ENCODE results near the gene CYP27B1.

The CYP27B1 gene

DNA sequence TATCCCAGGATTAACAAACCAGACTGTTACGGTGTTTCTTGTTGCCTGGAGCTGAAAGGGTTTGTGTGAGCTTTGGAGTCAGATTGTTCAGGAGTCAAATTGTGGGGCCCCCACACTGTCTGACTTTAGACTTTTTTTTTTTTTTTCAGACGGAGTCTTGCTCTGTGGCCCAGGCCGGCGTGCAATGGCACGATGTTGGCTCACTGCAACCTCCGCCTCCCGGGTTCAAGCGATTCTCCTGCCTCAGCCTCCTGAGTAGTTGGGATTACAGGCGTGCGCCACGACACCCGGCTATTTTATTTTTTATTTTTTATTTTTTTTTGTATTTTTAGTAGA lies 16.6 kb upstream of the CYP27B1 start:
- H3K4me2 ChIP-seq, result peak overlapping the region; percentile 76
- H4K20me1 ChIP-seq (ENCODE audit: insufficient read depth), result no peaks in the 10 kb centered on the region
- H3K4me3 ChIP-seq (IDR thresholded peaks at IDR 0.05; ENCODE audit: insufficient read depth, low read depth, low read length), result peak overlapping the region; percentile 94
- peak overlapping the region; percentile 69; the same call in 1 of the 2 replicates for H2AFZ ChIP-seq (ENCODE audit: low read depth)
- peaks cover 29% of the 10 kb centered on the region for H3K79me2 ChIP-seq (ENCODE audit: insufficient read depth, low read depth)
- peak overlapping the region; percentile 51; the same call in 1 of the 2 replicates for H3K27ac ChIP-seq
- H3K9ac ChIP-seq, result peak overlapping the region; percentile 76; the same call in 1 of the 2 replicates
- TF ChIP-seq, protein P1, sequence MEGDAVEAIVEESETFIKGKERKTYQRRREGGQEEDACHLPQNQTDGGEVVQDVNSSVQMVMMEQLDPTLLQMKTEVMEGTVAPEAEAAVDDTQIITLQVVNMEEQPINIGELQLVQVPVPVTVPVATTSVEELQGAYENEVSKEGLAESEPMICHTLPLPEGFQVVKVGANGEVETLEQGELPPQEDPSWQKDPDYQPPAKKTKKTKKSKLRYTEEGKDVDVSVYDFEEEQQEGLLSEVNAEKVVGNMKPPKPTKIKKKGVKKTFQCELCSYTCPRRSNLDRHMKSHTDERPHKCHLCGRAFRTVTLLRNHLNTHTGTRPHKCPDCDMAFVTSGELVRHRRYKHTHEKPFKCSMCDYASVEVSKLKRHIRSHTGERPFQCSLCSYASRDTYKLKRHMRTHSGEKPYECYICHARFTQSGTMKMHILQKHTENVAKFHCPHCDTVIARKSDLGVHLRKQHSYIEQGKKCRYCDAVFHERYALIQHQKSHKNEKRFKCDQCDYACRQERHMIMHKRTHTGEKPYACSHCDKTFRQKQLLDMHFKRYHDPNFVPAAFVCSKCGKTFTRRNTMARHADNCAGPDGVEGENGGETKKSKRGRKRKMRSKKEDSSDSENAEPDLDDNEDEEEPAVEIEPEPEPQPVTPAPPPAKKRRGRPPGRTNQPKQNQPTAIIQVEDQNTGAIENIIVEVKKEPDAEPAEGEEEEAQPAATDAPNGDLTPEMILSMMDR (conservative IDR thresholded peaks at IDR 0.05; ENCODE audit: low read depth, low read length), result no peak
- peaks cover 23% of the 10 kb centered on the region for H3K4me1 ChIP-seq (ENCODE audit: low read depth, poor library complexity, severe bottlenecking)
- H3K27me3 ChIP-seq (ENCODE audit: insufficient read depth, low read depth), result no peaks in the 10 kb centered on the region
- H3K36me3 ChIP-seq (ENCODE audit: insufficient read depth), result peaks cover 20% of the 10 kb centered on the region; the same call in 1 of the 2 replicates

- Histone ChIP-seq H3K4me3 (IDR thresholded peaks at IDR 0.05; ENCODE audit: insufficient read depth, low read depth, low read length) (peak within 1 kb of the TSS; percentile 97), H3K27ac (peak within 1 kb of the TSS; percentile 51), H3K4me2 (peak within 1 kb of the TSS; percentile 76), H3K9ac (peak within 1 kb of the TSS; percentile 76), H3K4me1 (ENCODE audit: low read depth, poor library complexity, severe bottlenecking) (peaks cover 23% of the 10 kb centered on the region), H4K20me1 (ENCODE audit: insufficient read depth) (no peaks in the 10 kb centered on the region), H2AFZ (ENCODE audit: low read depth) (peak within 1 kb of the TSS; percentile 69), H3K27me3 (ENCODE audit: insufficient read depth, low read depth) (no peaks in the 10 kb centered on the region), H3K36me3 (ENCODE audit: insufficient read depth) (peaks cover 16% of the 10 kb centered on the region; the same call in 1 of the 2 replicates), H3K79me2 (ENCODE audit: insufficient read depth, low read depth) (peaks cover 29% of the 10 kb centered on the region)
- TF ChIP-seq, protein P1 (conservative IDR thresholded peaks at IDR 0.05; ENCODE audit: low read depth, low read length), result peak; percentile 100
These were observed 16.0 kb upstream of the CYP27B1 start, which contains the start of gene TSFM for GRCh38 chr12:57782608-57783465. TSFM (plus strand) TSS chr12:57782787; CDS start chr12:57782802, 15 bp downstream.

GRCh38 chr12:57782243-57782607 lies 15.3 kb upstream of the CYP27B1 start:
- no peaks in the 10 kb centered on the region for H3K27me3 ChIP-seq (ENCODE audit: insufficient read depth, low read depth)
- peaks cover 12% of the 10 kb centered on the region; the same call in 1 of the 2 replicates for H3K36me3 ChIP-seq (ENCODE audit: insufficient read depth)
- H3K9ac ChIP-seq, result no peak overlapping the region
- peak overlapping the region; percentile 4; the same call in 1 of the 2 replicates for H3K4me2 ChIP-seq
- H3K4me1 ChIP-seq (ENCODE audit: low read depth, poor library complexity, severe bottlenecking), result peaks cover 23% of the 10 kb centered on the region
- TF ChIP-seq, protein P1 (conservative IDR thresholded peaks at IDR 0.05; ENCODE audit: low read depth, low read length), result no peak
- no peak overlapping the region for H3K4me3 ChIP-seq (IDR thresholded peaks at IDR 0.05; ENCODE audit: insufficient read depth, low read depth, low read length)
- peak overlapping the region; percentile 69; the same call in 1 of the 2 replicates for H2AFZ ChIP-seq (ENCODE audit: low read depth)
- H4K20me1 ChIP-seq (ENCODE audit: insufficient read depth), result no peaks in the 10 kb centered on the region
- H3K79me2 ChIP-seq (ENCODE audit: insufficient read depth, low read depth), result peaks cover 29% of the 10 kb centered on the region
- no peak overlapping the region for H3K27ac ChIP-seq

GRCh38 chr12:57781801-57782200 lies 14.9 kb upstream of the CYP27B1 start:
- H3K4me3 ChIP-seq (IDR thresholded peaks at IDR 0.05; ENCODE audit: insufficient read depth, low read depth, low read length), result no peak overlapping the region
- H3K36me3 ChIP-seq (ENCODE audit: insufficient read depth), result peaks cover 8% of the 10 kb centered on the region; the same call in 1 of the 2 replicates
- H3K9ac ChIP-seq, result no peak overlapping the region
- H3K4me1 ChIP-seq (ENCODE audit: low read depth, poor library complexity, severe bottlenecking), result peaks cover 23% of the 10 kb centered on the region
- H3K27me3 ChIP-seq (ENCODE audit: insufficient read depth, low read depth), result no peaks in the 10 kb centered on the region
- no peaks in the 10 kb centered on the region for H4K20me1 ChIP-seq (ENCODE audit: insufficient read depth)
- no peak overlapping the region for H2AFZ ChIP-seq (ENCODE audit: low read depth)
- peaks cover 29% of the 10 kb centered on the region for H3K79me2 ChIP-seq (ENCODE audit: insufficient read depth, low read depth)
- peak overlapping the region; percentile 4; the same call in 1 of the 2 replicates for H3K4me2 ChIP-seq
- TF ChIP-seq, protein P1 (conservative IDR thresholded peaks at IDR 0.05; ENCODE audit: low read depth, low read length), result no peak
- no peak overlapping the region for H3K27ac ChIP-seq
